Measurements from ENCODE around the gene UBE2O.

DNA sequence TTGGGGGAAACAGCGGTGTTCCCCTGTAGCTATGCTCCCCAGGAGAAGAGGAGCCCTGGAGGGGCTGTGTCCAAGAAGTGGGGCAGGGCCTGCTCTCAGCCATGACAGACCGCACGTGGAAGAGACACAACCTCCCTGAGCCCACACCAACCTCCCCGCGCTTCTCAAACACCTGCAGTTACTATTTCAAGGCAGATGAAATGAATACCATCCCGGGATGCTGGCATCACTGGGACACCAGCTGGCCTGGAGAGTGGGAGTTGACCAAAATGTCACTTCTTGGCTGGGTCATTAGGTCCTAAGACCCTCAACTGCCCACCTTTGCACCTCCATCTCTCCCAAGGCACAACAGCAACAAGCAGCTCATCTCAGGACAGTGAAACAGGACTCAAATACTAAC lies 36.5 kb downstream of the UBE2O start:
- TF ChIP-seq CTCF (IDR thresholded peaks at IDR 0.05; ENCODE audit: low read depth, low read length) (no peak), EZH2phosphoT487 (IDR thresholded peaks at IDR 0.05; ENCODE audit: low read depth) (no peak)
